HG03558 (cell line): ENCODE data around the gene KCNC1.

Experiments
- ATAC-seq: cut with Tn5 transposase; IDR thresholded peaks from one replicate; pipeline ENCODE4 v1.9.1; 2021; ENCODE audit warnings: moderate number of reproducible peaks; ENCODE audit not compliant: unreplicated experiment; ENCODE audit errors: extremely low read depth

Gene KCNC1

DNA sequence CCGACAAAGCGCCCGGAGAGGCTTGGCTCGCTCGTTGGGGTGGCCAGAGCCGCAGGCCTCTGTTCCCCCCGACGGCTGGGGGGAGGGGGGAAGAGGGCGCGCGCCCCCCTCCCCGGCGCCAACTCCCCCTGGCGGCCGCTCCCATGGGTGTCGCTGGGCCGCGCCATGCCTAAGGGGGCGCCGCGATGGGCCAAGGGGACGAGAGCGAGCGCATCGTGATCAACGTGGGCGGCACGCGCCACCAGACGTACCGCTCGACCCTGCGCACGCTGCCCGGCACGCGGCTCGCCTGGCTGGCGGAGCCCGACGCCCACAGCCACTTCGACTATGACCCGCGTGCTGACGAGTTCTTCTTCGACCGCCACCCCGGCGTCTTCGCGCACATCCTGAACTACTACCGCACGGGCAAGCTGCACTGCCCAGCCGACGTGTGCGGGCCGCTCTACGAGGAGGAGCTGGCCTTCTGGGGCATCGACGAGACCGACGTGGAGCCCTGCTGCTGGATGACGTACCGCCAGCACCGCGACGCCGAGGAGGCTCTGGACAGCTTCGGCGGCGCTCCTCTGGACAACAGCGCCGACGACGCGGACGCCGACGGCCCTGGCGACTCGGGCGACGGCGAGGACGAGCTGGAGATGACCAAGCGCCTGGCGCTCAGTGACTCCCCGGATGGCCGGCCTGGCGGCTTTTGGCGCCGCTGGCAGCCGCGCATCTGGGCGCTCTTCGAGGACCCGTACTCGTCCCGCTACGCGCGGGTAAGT lies 1.4 kb downstream of the KCNC1 start:
- no peak for ATAC-seq

DNA sequence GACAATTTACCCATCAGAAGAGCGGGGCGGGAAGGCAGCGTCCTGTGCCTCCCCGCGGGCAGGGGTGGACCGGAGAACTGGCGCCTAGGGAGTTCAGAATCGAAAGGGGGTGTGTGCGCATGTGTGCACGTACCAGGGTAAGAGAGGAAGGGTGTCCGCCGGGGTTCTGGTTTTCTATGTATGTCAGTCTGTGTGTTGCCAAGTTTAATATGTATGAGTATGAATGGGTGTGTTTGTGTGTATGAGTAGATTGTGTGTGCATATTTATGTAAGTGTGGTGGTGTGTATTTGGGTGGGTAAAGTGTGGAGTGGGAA lies 2.0 kb downstream of the KCNC1 start:
- ATAC-seq: no peak

DNA sequence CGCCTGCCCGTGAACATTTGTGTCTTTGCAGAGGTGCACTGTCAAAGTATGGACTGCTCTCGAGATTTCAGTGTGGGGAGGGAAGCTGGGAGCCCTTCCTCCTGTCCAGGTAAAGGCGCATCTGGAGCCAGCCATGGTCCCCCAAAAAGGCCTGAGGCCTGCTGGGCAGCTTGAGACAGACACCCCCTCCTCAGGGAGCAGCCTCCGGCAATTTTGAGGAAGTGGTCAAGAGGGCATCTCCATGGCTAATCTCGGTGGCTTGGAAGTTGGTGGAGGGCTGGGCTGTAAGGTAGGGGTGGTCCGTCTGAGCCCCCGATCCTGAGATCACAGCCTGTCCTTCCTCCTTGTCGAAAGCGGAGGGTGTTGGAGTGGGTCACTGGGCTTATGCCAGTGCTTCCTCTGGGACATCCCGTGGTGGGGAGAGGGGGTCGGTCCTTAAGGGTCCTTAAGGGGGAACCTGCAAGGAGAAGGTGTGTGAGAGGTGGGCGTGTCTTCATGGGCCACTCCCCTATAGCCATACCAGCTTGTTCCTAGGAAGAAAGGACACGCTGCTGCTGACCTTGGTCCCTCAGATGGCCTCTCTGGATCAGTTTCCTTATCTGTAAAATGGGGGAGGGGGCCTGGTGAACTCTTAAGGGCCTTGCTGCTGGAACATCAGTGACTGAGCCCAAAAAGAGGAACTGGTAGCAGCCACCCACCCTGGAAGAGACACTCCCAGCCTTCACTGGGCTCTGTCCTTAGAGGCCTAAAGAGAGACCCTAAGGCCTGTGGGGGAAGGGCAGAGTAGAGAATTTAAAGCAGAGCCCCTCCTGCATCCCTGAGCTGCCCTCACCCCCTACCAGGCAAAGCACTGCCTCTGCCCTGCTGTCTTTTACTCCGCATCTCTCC lies 2.6 kb downstream of the KCNC1 start:
- no peak for ATAC-seq

DNA sequence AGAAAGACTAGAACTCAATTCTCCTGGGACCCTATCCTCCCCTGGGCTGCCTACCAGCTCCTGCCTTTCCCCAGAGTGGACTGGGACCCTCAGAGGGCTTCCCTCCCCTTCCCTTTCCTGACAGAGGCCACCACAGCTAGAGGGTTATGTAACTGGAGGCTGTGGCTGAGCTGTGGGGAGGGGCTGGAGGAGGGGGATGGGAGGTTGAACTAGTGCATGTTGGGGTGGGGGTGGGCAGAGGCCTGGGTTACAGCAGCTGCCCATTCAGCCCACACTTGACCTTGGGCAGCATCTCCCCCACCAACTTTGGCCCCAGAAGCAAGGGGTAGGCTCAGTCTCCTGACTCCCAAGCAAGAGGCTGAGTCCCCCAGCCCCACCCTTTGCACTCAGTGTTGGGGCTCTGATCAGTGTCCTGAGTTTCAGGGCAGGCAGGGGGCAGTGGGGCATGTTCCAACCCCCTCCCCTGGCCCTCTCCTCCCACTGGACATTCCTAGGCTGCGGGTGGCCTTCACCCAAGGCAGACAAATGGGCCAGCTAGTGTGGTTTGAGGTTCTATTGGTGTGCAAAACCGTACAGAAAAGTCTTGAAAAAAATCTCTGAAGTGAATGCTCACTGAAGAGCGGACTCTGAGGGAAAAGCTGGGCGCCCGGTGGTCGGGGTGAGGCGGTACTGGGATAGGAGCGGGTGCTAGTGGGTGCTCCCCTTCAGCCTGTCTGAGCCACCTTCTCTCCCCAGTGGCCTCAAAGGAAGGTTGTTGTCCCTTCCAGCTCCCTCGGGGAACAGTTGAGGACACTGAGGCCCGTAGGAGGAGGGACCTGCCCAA lies 3.8 kb downstream of the KCNC1 start:
- no peak for ATAC-seq

DNA sequence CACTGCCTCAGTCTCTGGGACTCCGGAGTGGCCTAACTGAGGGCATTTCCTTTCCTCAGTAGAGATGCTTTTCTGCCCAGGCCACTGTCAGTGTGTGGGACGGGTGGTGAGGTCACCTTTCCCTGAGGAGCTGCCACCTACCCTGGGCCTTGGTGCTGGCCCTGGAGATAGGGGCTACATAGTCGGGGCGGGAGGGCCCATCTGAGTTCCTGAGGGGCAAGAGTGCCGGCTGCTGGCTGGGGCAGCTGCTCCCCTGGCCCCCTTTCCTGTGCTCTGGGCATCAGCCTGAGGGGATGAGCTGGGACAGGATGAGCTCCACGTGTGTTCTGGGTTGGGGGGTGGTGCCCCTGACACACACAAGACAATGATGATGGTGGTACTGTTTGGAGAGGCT lies 5.4 kb downstream of the KCNC1 start:
- ATAC-seq: no peak

DNA sequence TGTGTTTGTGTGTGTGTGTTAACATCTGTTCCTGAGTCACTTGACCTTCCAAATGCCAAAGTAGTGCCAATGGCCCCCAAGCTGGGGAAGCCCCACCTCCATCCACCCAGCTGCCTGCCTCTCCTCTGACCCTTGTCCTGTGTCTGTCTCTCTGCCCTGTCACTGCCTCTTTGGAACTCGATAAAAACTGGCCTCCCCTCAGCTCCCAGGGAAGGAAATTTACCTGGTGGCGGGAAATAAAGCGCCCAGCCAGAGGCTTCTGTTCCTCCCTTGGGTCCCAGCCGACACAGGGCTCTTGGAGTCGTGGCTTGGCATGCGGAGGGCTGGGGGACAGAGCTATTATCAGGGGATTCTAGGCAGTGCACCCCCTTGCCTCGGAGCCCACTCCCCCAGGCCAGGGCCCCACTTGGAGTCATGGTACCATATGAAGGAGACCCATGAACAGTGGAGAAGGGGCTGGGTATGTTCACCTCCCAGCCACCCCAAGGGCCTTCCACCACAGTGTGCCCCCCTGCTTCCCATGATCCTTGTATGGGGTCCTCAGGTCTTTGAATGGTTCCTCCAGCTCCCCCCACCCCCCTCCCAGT lies 6.2 kb downstream of the KCNC1 start:
- no peak for ATAC-seq

DNA sequence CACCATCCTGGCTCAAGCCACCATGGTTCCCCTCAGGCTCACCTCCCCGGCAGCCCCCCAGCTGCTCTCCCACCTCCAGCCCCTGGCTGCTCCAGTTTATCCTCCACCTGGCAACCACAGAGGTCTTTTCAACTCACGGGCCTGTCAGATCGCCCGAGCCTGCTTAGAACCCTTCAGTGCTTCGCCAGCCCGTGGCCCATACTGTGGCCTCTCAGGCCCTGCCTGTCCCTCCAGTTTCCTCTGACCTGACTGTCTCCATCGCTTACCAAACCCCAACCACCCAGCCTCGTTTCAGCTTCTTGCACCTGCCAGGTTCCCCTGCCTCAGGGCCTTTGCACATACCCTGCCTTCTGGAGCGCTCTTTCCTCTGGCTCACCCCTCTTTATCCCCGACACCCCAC lies 6.9 kb downstream of the KCNC1 start:
- ATAC-seq: no peak

DNA sequence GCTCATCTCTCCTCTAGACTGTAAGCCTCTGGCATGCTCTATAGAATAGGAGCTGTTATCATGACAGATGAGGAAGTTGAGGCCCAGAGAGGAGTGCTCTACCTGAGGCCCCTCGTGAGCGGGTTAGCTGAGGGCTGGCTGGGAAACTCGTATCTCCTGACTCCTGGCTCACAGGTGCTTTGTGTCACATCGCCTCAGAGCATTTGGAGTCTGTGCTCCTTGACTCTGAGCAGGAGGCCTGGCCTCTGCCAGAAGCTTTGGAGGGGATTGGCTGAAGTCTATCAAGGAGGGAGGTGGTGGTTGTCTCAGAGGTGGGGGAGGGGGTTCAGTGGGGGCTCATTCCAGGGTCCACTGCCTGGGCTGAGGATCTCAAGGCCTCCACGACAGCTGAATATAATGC lies 7.4 kb downstream of the KCNC1 start:
- ATAC-seq: no peak

DNA sequence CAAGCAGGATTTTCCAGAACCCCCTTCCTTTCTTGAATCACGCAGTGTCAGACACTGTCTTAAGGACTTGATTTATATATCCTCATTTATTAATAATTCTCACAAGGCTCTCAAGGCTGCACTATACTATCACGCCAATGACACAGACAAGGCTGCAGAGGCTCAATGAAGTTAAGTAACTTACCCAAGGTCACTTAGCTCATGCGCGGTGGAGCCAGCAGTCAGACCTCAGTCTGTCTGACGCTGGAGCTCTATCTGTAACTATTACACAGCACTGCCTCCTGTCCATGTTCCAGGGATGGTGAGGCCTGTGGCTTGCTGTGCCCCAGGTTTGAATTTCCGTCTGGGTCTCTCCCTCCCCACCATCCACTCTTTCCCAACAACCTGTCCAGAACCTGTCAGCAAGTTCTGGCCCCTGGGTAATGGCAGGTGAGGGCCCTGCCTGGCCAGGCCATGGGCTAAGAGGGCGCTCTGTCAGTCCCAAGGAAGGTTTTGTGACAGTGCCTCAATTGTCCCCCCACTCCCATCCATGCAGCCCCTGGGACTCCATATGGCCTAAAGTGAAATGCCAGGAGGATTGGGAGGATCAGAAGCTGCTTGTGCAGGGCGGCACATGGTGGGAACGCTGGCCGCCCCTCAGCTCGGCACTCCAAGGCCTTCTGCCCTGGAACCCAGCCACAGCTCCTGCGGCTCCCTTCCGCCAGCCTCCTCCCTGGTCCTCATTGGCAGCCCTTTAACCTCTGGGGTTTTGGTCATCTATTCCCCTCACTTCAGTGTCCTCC lies 8.6 kb downstream of the KCNC1 start:
- no peak for ATAC-seq

DNA sequence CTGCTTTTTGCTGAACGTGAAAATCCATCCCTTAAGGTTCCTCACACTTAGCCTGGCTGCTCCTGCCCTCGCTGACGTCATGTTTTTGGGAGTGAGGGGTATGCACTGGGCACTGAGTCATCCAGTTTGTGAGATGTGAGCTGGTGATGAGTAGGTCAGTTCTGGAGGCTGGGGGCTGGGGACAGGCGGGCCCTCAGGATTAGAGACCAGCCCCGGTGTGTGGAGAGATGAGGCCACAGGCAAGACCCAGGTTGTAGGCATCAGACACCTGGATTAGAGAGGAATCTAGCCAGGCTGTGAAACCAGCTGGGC lies 9.2 kb downstream of the KCNC1 start:
- ATAC-seq: no peak

DNA sequence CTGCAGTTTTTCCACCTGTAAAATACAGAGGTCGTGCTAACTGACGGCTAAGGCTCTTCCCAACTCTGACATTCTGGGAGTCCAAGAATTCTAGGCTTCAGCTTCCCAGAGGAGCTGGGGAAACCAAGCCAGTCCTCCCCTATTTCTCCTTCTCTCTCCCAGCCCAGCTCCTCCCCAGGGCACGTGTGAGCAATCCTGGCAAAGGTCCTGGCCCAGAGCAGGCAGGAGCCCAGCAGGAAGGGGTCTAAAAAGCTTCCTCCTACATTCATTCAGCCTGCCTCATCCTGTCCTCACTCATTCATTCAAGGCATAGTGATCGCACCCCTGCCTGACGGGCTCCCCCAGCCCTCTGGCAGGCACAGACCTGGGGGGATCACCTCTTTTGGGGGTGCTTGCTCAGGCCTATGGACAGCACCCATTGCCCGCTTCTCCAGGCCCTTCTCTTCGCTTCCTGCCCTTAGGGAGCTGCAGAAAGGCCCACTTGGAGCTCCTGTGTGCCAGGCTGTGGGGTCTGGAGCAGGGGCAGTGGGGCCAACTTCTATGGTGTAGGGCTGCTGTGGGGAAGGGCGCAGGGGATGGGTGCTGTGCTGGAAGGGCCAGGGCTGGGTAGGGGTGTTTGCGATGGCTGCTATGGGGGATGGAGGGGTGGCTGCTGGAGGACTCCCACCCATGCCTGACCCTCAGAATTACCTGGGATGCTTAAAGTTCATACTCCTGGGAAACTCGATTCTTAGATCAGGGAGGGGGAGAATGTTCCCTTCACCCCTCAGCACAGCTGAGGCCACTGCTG lies 9.8 kb downstream of the KCNC1 start:
- ATAC-seq: no peak

DNA sequence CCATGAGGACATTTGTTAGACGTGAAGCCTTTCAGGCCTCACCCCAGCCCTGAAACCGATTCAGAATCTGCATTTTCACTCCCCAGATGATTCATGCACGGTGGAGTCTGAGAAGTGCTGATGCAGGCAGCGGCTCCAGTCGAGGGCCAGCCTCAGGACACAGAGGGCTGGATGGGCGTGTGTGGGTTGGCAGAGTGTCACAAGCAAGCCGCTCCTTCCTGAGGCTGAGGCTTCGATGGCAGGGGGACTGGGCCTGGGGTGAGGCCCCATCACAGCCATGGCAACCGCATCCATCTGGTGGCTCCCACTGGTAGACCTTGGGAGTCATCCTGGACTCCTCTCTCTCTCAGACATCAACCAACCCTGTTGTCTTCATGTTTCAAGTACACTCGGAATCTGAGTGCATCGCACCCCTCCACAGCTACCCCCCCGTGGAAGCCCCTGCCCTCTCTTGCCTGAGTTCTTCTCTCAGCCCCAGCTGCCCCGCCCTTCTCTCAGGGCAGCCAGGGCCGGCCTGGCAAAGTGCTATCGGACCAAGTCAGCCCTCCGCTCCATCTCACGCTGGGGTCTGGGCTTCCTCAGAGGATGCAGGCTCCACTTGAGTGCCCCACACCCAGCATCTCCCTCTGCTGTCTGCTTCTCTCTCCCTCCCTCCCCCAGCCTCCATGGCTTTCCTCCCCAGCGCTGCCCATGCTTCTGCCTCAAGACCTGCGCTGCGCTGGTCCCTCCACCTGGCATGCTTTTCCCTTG lies 10.6 kb downstream of the KCNC1 start:
- no peak for ATAC-seq

DNA sequence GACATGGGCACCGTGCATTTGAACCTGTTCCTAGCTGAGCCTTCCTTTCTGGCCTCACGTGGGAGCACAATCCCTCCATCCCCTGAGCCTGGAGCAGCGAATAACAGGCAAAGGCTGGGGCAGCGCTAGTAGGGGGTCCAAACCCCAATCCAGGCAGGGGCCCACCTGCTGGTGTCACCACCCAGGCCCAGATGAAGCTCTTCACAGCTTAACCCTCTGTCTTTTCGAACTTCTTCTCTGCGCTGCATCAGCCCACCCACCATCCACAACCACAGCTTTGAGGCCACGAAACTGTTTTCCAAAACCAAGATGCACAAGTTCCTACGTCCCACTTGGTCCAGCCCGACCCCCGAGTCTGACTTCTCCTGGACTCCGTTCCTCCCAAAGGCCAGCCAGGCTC lies 11.5 kb downstream of the KCNC1 start:
- no peak for ATAC-seq

DNA sequence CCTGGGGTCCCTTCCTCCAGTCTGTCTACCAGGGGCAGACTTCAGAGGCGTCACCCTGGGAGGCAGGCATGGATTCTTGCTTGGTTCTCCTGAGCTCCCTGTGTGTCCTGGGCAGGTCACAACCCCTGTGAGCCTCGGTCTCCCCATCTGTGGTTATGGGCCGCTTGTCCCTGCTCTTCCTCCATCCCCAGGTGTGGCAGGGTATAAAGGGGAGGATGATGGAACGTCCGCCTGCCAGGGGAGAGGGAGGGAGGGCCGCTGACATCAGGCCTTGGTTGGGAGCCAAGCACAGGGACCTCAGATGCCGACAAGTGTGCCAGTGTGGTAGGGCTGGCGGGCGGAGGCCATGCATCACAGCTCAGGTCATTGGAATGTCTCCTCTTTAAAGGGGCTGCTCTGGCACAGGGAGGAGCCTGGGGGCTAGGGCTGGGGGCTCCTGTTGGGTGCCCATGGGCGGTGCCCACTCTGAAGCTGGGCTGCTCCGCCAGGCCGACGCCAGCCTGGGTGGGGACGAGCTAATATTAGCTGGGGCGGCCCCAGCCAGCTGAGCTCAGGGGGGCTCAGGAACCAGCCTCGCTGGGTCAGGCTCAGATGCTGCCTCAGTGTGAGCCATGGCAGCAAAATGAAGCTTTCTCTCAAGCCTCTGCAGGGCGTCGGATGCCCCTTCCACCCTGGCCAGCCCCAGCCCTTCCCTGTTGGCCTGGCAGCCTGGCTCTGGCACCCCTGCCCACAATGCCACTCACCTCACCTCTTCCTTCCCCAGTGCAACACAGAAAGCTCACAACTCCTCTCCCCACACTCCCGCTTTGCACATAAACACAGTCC lies 12.8 kb downstream of the KCNC1 start:
- no peak for ATAC-seq

DNA sequence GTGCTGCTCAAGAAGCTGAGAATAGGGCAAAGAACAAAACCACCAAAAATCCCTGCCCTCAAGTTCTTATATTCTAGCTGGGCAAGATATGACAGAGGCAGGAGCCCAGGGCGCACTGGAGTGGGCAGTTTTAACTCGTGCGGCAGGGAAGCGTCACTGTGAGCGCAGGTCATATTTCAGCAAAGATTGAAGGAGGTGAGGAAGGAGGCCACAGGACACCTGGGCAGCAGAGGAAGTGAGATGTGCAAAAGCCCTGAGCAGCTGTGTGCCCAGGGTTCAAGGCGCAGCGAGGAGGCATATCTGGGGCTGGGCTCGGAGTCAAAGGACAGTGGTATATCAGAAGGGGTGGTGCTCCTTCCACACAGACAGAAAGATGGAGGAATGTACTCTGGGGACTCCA lies 13.5 kb downstream of the KCNC1 start:
- no peak for ATAC-seq

DNA sequence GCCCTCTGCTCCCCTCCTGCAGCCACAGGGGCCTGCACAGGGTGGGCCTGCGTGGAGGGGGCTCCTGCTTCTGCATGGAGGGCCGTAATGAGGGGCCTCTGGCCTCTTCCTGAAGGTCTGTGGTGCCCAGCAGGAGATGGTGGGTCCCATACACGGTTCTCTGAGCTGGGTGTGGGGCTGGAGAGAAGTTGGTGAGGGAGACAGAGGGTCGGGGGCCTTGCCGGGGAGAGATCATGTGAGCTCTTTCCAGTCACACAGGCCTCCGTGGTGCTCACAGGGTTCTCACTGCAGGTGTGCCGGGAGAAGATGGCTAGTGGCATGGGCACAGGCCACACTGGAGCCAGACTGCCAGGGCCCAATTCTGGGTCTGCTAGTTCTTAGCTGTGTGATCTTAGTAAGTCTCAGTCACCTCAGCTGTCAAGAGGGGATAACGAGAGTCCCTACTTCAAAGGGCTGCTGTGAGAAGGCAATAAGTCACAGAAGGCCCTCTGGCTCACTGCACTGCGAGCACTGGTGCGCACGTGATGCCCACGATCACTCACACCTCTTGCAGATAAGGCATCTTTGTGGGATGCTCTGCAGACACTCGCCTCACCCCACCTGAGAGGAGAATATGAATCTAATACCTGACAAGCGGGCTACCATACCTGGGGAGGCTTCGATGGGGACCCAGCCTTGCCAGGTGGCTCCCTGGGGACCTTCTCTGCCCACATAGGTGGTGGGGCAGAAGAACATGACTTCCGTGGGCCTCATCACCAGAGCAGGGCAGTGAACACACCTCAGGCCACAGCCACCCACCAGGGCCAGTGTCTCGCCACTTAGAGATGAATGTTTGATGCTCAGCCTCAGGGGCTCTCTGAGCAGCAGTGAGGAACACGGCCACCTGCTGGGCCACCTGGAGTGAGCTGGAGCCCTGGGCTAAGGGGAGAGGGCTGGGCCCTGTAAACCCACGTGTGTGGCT lies 14.5 kb downstream of the KCNC1 start:
- ATAC-seq: no peak
